Measurements from ENCODE around the gene XPR1. TPM values are rescaled to one million over a fixed set of nuclear protein-coding genes. Genes with fewer than 3 reads are reported as not detected.

Gene XPR1
- total and polyA plus RNA-seq, 10 of the 15 experiments (the other 5 are each of a cell fraction or from before 2014, with no cell fraction given), result 1.1 to 33.9 (median 11.3) TPM

DNA sequence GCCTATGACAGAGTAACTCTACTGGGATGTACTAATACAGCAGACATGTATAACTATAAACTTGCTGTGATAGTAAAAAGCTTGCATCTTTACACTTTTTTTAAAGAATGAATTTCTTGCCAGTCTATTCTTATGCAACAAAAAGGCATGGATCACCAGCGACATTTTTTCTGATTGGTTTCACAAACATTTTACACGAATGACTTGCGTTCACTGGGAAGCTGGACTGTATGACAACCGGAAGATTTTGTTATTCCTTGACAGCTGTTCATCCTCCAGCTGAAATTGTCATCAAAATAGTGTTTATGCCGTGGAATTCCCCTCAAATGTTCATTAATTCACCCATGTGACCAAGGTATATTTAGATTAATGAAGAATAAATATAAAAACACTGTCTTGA, 131.0 kb downstream of the XPR1 start (continued):
- TF ChIP-seq ZNF687 (IDR thresholded peaks at IDR 0.05) (no peak), RBBP5 (conservative IDR thresholded peaks at IDR 0.05) (no peak), HCFC1 (IDR thresholded peaks at IDR 0.05; ENCODE audit: low read length) (no peak), STAT1 (conservative IDR thresholded peaks at IDR 0.05) (no peak), SRF (IDR thresholded peaks at IDR 0.05; ENCODE audit: low read depth in 2 of 2, low read length in 2 of 2) (no peak), TBL1XR1 (IDR thresholded peaks at IDR 0.05; ENCODE audit: low read depth, low read length) (no peak), PAX5 (IDR thresholded peaks at IDR 0.05; ENCODE audit: borderline replicate concordance, low read depth, low read length) (no peak), PRDM15 (CRISPR knock-in tag; IDR thresholded peaks at IDR 0.05) (no peak)
- TF ChIP-seq, protein P1, sequence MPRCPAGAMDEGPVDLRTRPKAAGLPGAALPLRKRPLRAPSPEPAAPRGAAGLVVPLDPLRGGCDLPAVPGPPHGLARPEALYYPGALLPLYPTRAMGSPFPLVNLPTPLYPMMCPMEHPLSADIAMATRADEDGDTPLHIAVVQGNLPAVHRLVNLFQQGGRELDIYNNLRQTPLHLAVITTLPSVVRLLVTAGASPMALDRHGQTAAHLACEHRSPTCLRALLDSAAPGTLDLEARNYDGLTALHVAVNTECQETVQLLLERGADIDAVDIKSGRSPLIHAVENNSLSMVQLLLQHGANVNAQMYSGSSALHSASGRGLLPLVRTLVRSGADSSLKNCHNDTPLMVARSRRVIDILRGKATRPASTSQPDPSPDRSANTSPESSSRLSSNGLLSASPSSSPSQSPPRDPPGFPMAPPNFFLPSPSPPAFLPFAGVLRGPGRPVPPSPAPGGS (IDR thresholded peaks at IDR 0.05; ENCODE audit: borderline replicate concordance, insufficient read depth, low read depth, low read length, poor library complexity, severe bottlenecking), result no peak
